Thyroid gland (tissue), 4 donors: ENCODE measurements around the gene IGSF10. TPM values are rescaled to one million over a fixed set of nuclear protein-coding genes. Genes with fewer than 3 reads are reported as not detected.
"Not testable (repeated sequence)": the region's sequence is repeated elsewhere in the genome, so short reads cannot be mapped to it uniquely, and the experiment has no call there.

Experiments used
- DNase-seq, 2 donors: peaks; one replicate each; pipeline ENCODE4 v3.0.0-alpha.2; 2019
- H3K27ac ChIP-seq, 3 donors: fragments of 200-600 bp; sonication (generic); 1 replicate in 2 of 3; 2 replicates in 1 of 3; pipeline ENCODE4 v1.5.1; 2016 to 2019; ENCODE audit warnings: mild to moderate bottlenecking in 1 of 3, moderate library complexity in 1 of 3
- H3K27me3 ChIP-seq: fragments of 200-600 bp; sonication (generic); one replicate; pipeline ENCODE4 v1.5.1; 2019
- H3K36me3 ChIP-seq, 2 donors: fragments of 200-600 bp; sonication (generic); one replicate each; pipeline ENCODE4 v1.5.1; 2016 to 2019
- H3K4me1 ChIP-seq, 2 donors: fragments of 200-600 bp; sonication (generic); one replicate each; pipeline ENCODE4 v1.5.1; 2017 to 2019
- H3K4me3 ChIP-seq, 3 donors: fragments of 200-600 bp; sonication (generic); replicated peaks in 1 of 3; 1 replicate in 2 of 3; 2 replicates in 1 of 3; pipeline ENCODE4 v1.5.1; 2016; ENCODE audit warnings: mild to moderate bottlenecking in 1 of 3
- H3K9me3 ChIP-seq: fragments of 200-600 bp; sonication (generic); one replicate; pipeline ENCODE4 v1.5.1; 2017
- POLR2A ChIP-seq, 2 donors: fragments of 450-650 bp; IDR thresholded peaks; one replicate each; pipeline ENCODE4 v1.6.1; 2017; ENCODE audit warnings: antibody characterized with exemption in 2 of 2, mild to moderate bottlenecking in 2 of 2, moderate library complexity in 1 of 2
- WGBS, 2 donors: methylation state at CpG; one replicate each; pipeline ENCODE4 v1.1.5; 2017; 5-methylcytosine and 5-hydroxymethylcytosine counted together
- intact Hi-C: fragments of 100-400 bp; cut with DNase I; formaldehyde crosslinking; loops from one replicate; pipeline ENCODE4 v1.15.1; 2023
- total RNA-seq, 4 donors: library from RNA; depleted of rRNA; stranded (reverse); fragments of >200 nt; gene quantifications; one replicate each; pipeline ENCODE4 v1.2.3, GENCODE V29; 2016
- TF ChIP-seq, protein P1 (sequence below), 6 experiments: fragments of 200-600 bp in 3 of 6; fragments of 450-650 bp in 3 of 6; sonication (generic) in 3 of 6; IDR thresholded peaks; one replicate each; pipeline ENCODE4 v1.5.1; 2016 to 2019; ENCODE audit warnings: antibody characterized with exemption in 6 of 6, mild to moderate bottlenecking in 2 of 6, inconsistent platforms in 1 of 6, moderate library complexity in 1 of 6

The IGSF10 gene
- total RNA-seq, 4 donors from 2014 or later = 2.4 to 6.8 (median 5.8) TPM

GRCh38 chr3:151501923-151502632, 41.2 kb upstream of the IGSF10 start:
- no peak for TF ChIP-seq POLR2A (IDR thresholded peaks at IDR 0.05)
- TF ChIP-seq, protein P1, sequence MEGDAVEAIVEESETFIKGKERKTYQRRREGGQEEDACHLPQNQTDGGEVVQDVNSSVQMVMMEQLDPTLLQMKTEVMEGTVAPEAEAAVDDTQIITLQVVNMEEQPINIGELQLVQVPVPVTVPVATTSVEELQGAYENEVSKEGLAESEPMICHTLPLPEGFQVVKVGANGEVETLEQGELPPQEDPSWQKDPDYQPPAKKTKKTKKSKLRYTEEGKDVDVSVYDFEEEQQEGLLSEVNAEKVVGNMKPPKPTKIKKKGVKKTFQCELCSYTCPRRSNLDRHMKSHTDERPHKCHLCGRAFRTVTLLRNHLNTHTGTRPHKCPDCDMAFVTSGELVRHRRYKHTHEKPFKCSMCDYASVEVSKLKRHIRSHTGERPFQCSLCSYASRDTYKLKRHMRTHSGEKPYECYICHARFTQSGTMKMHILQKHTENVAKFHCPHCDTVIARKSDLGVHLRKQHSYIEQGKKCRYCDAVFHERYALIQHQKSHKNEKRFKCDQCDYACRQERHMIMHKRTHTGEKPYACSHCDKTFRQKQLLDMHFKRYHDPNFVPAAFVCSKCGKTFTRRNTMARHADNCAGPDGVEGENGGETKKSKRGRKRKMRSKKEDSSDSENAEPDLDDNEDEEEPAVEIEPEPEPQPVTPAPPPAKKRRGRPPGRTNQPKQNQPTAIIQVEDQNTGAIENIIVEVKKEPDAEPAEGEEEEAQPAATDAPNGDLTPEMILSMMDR (IDR thresholded peaks at IDR 0.05) = no peak
- 50 to 59% methylated on average over 4 of the region's 4 CpGs for WGBS, 2 donors
- Histone ChIP-seq H3K27ac (peak overlapping the region in 2 of 3 donors; percentile 26 to 40), H3K9me3 (no peaks in the 10 kb centered on the region), H3K4me3 (no peak overlapping the region), H3K4me1 (no peaks in the 10 kb centered on the region), H3K27me3 (no peaks in the 10 kb centered on the region), H3K36me3 (no peaks in the 10 kb centered on the region)
- DNase-seq = no peak
- intact Hi-C loops = no loop called here

- no peak overlapping the region for H3K27ac ChIP-seq
- H3K27me3 ChIP-seq = no peaks in the 10 kb centered on the region
- intact Hi-C loops = no loop called here
- no peak for DNase-seq
- no peaks in the 10 kb centered on the region for H3K9me3 ChIP-seq
- H3K4me3 ChIP-seq = no peak overlapping the region
- WGBS, 2 donors = 54 to 73% methylated on average over 5 of the region's 5 CpGs
- TF ChIP-seq, protein P1 (IDR thresholded peaks at IDR 0.05) = no peak
- no peak for TF ChIP-seq POLR2A (IDR thresholded peaks at IDR 0.05)
- no peaks in the 10 kb centered on the region for H3K4me1 ChIP-seq
- no peaks in the 10 kb centered on the region for H3K36me3 ChIP-seq
Measured at GRCh38 chr3:151501171-151501922, 40.5 kb upstream of the IGSF10 start.

- TF ChIP-seq, protein P1 (IDR thresholded peaks at IDR 0.05) = no peak
- TF ChIP-seq POLR2A (IDR thresholded peaks at IDR 0.05) = no peak
- Histone ChIP-seq H3K27ac (no peak overlapping the region), H3K27me3 (no peaks in the 10 kb centered on the region), H3K4me3 (no peak overlapping the region), H3K9me3 (no peaks in the 10 kb centered on the region), H3K36me3 (no peaks in the 10 kb centered on the region), H3K4me1 (no peaks in the 10 kb centered on the region)
- intact Hi-C loops = no loop called here
- DNase-seq = no peak
- WGBS, 2 donors = 57 to 63% methylated on average over 3 of the region's 3 CpGs
Measured at GRCh38 chr3:151499168-151499567, 38.3 kb upstream of the IGSF10 start.

DNA sequence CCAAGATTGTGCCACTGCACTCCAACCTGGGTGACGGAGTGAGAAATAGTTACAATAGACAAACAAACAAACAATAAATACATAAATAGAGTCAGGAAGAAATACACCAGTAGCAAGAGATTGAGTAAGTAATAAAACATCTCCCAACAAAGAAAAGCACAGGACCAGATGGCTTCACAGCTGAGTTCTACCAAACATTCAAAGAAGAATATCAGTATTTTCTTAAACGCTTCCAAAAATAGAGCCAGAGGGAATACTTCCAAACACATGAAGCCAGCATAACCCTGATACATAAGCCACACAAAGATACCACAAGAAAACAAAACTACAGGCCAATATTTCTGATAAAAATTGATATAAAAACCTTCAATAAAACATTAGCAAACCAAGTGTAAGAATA, 30.7 kb upstream of the IGSF10 start:
- Histone ChIP-seq H3K4me3 (no peak overlapping the region), H3K27me3 (no peaks in the 10 kb centered on the region), H3K4me1 (no peaks in the 10 kb centered on the region), H3K36me3 (no peaks in the 10 kb centered on the region), H3K27ac (no peak overlapping the region), H3K9me3 (no peaks in the 10 kb centered on the region)
- no peak for DNase-seq
- TF ChIP-seq POLR2A (IDR thresholded peaks at IDR 0.05) = no peak
- TF ChIP-seq, protein P1 (IDR thresholded peaks at IDR 0.05) = no peak
- intact Hi-C loops = no loop called here
- WGBS, 2 donors = 83 to 84% methylated on average over 2 of the region's 2 CpGs

DNA sequence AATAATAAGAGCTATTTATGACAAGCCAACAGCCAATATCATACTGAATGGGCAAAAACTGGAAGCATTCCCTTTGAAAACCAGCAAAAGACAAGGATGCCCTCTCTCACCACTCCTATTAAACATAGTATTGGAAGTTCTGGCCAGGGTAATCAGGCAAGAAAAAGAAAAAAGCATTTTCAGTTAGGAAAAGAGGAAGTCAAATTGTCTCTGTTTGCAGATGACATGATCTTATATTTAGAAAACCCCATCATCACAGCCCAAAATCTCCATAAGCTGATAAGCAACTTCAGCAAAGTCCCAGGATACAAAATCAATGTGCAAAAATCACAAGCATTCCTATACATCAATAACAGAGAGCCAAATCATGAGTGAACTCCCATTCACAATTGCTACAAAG, 27.0 kb upstream of the IGSF10 start:
- H3K27ac ChIP-seq, H3K4me3 ChIP-seq, DNase-seq, H3K9me3 ChIP-seq, intact Hi-C loops, H3K27me3 ChIP-seq, H3K4me1 ChIP-seq, H3K36me3 ChIP-seq: not testable (repeated sequence)
